Sigmoid colon (tissue), 7 donors: ENCODE results near the gene GEN1. TPM values are rescaled to one million over a fixed set of nuclear protein-coding genes. Genes with fewer than 3 reads are reported as not detected.

Experiments
- DNase-seq: peaks from one replicate; pipeline ENCODE4 v3.0.0-alpha.2; 2019
- H3K27ac ChIP-seq, 4 donors: fragments of 200-600 bp; sonication (generic); one replicate each; pipeline ENCODE4 v1.5.1; 2016 to 2019; ENCODE audit warnings: mild to moderate bottlenecking in 1 of 4
- H3K27me3 ChIP-seq, 3 donors: fragments of 200-600 bp; sonication (generic); one replicate each; pipeline ENCODE4 v1.5.1; 2019; ENCODE audit warnings: mild to moderate bottlenecking in 1 of 3
- H3K36me3 ChIP-seq, 4 donors: fragments of 200-600 bp; sonication (generic); one replicate each; pipeline ENCODE4 v1.5.1; 2016 to 2019
- H3K4me1 ChIP-seq, 4 donors: fragments of 200-600 bp; sonication (generic); one replicate each; pipeline ENCODE4 v1.5.1; 2017 to 2019
- H3K4me3 ChIP-seq, 4 donors: fragments of 200-600 bp; sonication (generic); one replicate each; pipeline ENCODE4 v1.5.1; 2017 to 2019; ENCODE audit warnings: mild to moderate bottlenecking in 2 of 4, moderate library complexity in 1 of 4
- H3K9me3 ChIP-seq, 4 donors: fragments of 200-600 bp in 3 of 4; sonication (generic) in 3 of 4; one replicate each; pipeline versions ENCODE4 v1.5.1 to v1.6.1; 2013 to 2019
- EP300 ChIP-seq, 4 donors: sonication (generic); formaldehyde crosslinking; IDR thresholded peaks; one replicate each; pipeline ENCODE4 v1.6.1; 2017; ENCODE audit warnings: antibody characterized with exemption in 4 of 4
- POLR2A ChIP-seq, 2 donors: fragments of 450-650 bp; IDR thresholded peaks; one replicate each; pipeline ENCODE4 v1.6.1; 2016; ENCODE audit warnings: antibody characterized with exemption in 2 of 2, mild to moderate bottlenecking in 2 of 2, moderate library complexity in 2 of 2
- POLR2AphosphoS5 ChIP-seq, 4 donors: sonication (generic); formaldehyde crosslinking; IDR thresholded peaks; one replicate each; pipeline ENCODE4 v1.6.1; 2017; ENCODE audit warnings: antibody characterized with exemption in 4 of 4
- WGBS, 2 donors: extraction: QIAGEN DNeasy Blood & Tissue Kit; methylation state at CpG; one replicate each; pipeline ENCODE4 v1.1.7; 2013; 5-methylcytosine and 5-hydroxymethylcytosine counted together
- intact Hi-C: fragments of 100-400 bp; cut with DNase I; formaldehyde crosslinking; loops from one replicate; pipeline ENCODE4 v1.15.1; 2023
- polyA plus RNA-seq, 3 donors: library from polyadenylated mRNA; stranded (reverse); fragments of 200-250 nt; gene quantifications; one replicate each; pipeline ENCODE4 v1.2.3, GENCODE V29; 2013
- total RNA-seq, 4 donors: library from RNA; depleted of rRNA; stranded (reverse); fragments of >200 nt; gene quantifications; one replicate each; pipeline ENCODE4 v1.1.0, GENCODE V29; 2016
- TF ChIP-seq, protein P1 (sequence below), 4 experiments: fragments of 450-650 bp in 3 of 4; fragments of 200-600 bp in 1 of 4; IDR thresholded peaks; one replicate each; pipeline ENCODE4 v1.5.1; 2016 to 2019; ENCODE audit warnings: antibody characterized with exemption in 4 of 4, mild to moderate bottlenecking in 3 of 4, moderate library complexity in 2 of 4
- donor health status: healthy with polysubstance abuse.
- donor health status: Bipolar disorder and iron deficiency.
- donor health status: healthy.

GEN1 gene
- total and polyA plus RNA-seq, 7 donors, result 0.49 to 9.0 (median 2.8) TPM

DNA sequence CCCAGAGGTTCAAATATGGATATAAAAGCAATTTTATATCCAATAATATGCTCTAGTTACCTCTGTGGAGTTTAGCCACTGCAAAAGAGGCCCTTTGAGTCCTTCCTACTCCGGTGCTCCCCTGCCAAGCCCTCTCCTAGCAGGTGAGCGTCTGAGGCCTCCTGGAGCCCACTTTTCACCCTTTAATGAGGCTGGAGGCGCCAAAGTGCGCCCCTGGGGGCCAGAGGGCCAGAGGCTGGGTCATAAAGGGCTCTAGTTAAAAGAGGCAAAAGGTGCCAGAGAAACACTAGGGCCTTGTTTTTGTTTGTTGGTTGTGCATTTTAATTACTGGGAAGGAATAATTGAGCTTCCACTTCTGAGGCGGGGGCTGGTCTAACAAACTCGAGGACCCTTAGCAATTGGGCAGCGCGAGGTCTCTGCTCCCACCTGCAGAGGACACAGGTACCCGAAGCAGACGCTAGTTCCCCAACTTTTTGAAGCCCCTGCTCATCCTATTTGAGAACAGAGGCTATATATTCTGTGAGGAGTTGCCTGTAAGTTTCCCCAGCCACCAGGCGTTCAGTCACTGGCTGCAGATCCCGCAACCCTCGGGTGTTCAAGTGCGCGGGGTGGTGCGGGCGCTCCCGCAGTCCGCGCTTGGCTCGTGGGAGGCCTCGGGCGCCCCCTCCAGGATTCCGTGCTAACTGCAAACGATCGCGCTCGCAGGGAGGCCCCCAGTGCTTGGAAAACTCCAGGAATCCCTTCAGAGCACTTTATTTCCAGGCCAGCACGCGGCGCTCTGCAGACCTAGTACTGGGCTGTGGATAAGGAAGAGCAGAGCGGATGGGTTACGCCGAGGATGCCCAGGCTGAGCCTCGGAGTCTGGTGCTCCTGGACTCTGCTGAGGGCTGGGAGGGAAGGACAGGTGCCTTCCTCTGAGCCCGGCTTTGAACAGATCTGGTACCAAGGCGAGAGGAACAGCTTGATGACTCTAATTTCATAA is 76.4 kb downstream of the GEN1 start:
- TF ChIP-seq POLR2AphosphoS5 (IDR thresholded peaks at IDR 0.05) (no peak), EP300 (IDR thresholded peaks at IDR 0.05) (no peak), POLR2A (IDR thresholded peaks at IDR 0.05) (no peak)
- TF ChIP-seq, protein P1, sequence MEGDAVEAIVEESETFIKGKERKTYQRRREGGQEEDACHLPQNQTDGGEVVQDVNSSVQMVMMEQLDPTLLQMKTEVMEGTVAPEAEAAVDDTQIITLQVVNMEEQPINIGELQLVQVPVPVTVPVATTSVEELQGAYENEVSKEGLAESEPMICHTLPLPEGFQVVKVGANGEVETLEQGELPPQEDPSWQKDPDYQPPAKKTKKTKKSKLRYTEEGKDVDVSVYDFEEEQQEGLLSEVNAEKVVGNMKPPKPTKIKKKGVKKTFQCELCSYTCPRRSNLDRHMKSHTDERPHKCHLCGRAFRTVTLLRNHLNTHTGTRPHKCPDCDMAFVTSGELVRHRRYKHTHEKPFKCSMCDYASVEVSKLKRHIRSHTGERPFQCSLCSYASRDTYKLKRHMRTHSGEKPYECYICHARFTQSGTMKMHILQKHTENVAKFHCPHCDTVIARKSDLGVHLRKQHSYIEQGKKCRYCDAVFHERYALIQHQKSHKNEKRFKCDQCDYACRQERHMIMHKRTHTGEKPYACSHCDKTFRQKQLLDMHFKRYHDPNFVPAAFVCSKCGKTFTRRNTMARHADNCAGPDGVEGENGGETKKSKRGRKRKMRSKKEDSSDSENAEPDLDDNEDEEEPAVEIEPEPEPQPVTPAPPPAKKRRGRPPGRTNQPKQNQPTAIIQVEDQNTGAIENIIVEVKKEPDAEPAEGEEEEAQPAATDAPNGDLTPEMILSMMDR (IDR thresholded peaks at IDR 0.05), result peak in 3 of 4 experiments; percentile 30 to 58 (median 38)
- Histone ChIP-seq H3K27me3 (peaks cover 0 to 26% (median 0%) of the 10 kb centered on the region in 3 donors), H3K4me3 (peak overlapping the region in 1 of 4 donors; percentile 1), H3K4me1 (peaks cover 0 to 8% (median 7%) of the 10 kb centered on the region in 4 donors), H3K9me3 (no peaks in the 10 kb centered on the region), H3K27ac (no peak overlapping the region), H3K36me3 (no peaks in the 10 kb centered on the region)
- WGBS, 2 donors, result 14 to 16% methylated on average over 37 of the region's 37 CpGs
- intact Hi-C loops, result loop anchor here (5.0 kb wide), 1 partner anchor 113 kb away; no protein-coding TSS in a partner anchor
- no peak for DNase-seq

GRCh38 chr2:17835516-17835915 is 81.6 kb downstream of the GEN1 start:
- TF ChIP-seq EP300 (IDR thresholded peaks at IDR 0.05) (no peak), POLR2A (IDR thresholded peaks at IDR 0.05) (no peak), POLR2AphosphoS5 (IDR thresholded peaks at IDR 0.05) (no peak)
- TF ChIP-seq, protein P1 (IDR thresholded peaks at IDR 0.05), result no peak
- no peak for DNase-seq
- WGBS, 2 donors, result 22 to 87% methylated on average over 2 of the region's 2 CpGs
- H3K4me3 ChIP-seq, result no peak overlapping the region
- no peaks in the 10 kb centered on the region for H3K9me3 ChIP-seq
- H3K4me1 ChIP-seq, result peaks cover 0 to 4% (median 3%) of the 10 kb centered on the region in 4 donors
- intact Hi-C loops, result no loop called here
- no peak overlapping the region for H3K27ac ChIP-seq
- peaks cover 0 to 17% (median 0%) of the 10 kb centered on the region in 3 donors for H3K27me3 ChIP-seq
- no peaks in the 10 kb centered on the region for H3K36me3 ChIP-seq

Other genes starting within 250 kb of the GEN1 start
- gene RAD51AP2, start 235.7 kb upstream of the GEN1 start, total RNA-seq, result under 1 TPM in 1 of 4 donors, not detected in 3; 0.16 TPM
- gene RAD51AP2, start 235.7 kb upstream of the GEN1 start, polyA plus RNA-seq, result under 1 TPM in 1 of 3 donors, not detected in 2; 0.01 TPM
- gene VSNL1, start 213.4 kb upstream of the GEN1 start, total RNA-seq, result 1 to 10 TPM in 1 of 4 donors, under 1 TPM in 2, not detected in 1; 0.27 to 1.1 (median 0.36) TPM
- 1 to 10 TPM in 2 of 3 donors, not detected in 1; 3.5 to 5.1 TPM for gene VSNL1, start 213.4 kb upstream of the GEN1 start, polyA plus RNA-seq
- gene SMC6, start 328 bp upstream of the GEN1 start, total RNA-seq, result 10 to 100 TPM in 3 of 4 donors, 1 to 10 TPM in 1; 8.3 to 12.7 (median 10.8) TPM
- gene SMC6, start 328 bp upstream of the GEN1 start, polyA plus RNA-seq, result 10 to 100 TPM in 1 of 3 donors, 1 to 10 TPM in 2; 6.6 to 15.8 (median 8.8) TPM
- gene MSGN1, start 62.3 kb downstream of the GEN1 start, total RNA-seq, result not detected
- gene MSGN1, start 62.3 kb downstream of the GEN1 start, polyA plus RNA-seq, result under 1 TPM in 1 of 3 donors, not detected in 2; 0.41 TPM
- 10 to 100 TPM; 13.2 to 96.3 (median 24.5) TPM for gene KCNS3, start 124.5 kb downstream of the GEN1 start, total RNA-seq
- 10 to 100 TPM in 2 of 3 donors, 1 to 10 TPM in 1; 4.2 to 16.2 (median 13.9) TPM for gene KCNS3, start 124.5 kb downstream of the GEN1 start, polyA plus RNA-seq